Ovary (tissue), 3 donors: Measurements from ENCODE around the gene CUL9.

Source experiments
- CTCF ChIP-seq, 3 donors: fragments of 450-650 bp in 2 of 3; fragments of 200-600 bp in 1 of 3; IDR thresholded peaks; one replicate each; pipeline versions ENCODE4 v1.5.1 to v1.8.0; 2016 to 2022; ENCODE audit warnings: antibody characterized with exemption in 3 of 3, mild to moderate bottlenecking in 1 of 3
- POLR2A ChIP-seq: fragments of 450-650 bp; IDR thresholded peaks from one replicate; pipeline ENCODE4 v1.6.1; 2017; ENCODE audit warnings: antibody characterized with exemption, mild to moderate bottlenecking, moderate library complexity
- donor health status: DM: no; HTN: no; CAD: no.

GRCh38 chr6:43149265-43149664, 32.7 kb upstream of the CUL9 start:
- TF ChIP-seq POLR2A (no peak), CTCF (IDR thresholded peaks at IDR 0.05) (no peak)
